Activated CD4-positive, alpha-beta T cell treated with anti-CD3 and anti-CD28 coated beads for 36 hours (primary cell): Measurements from ENCODE around the gene KRT40. TPM values are rescaled to one million over a fixed set of nuclear protein-coding genes. Genes with fewer than 3 reads are reported as not detected.

ENCODE experiments used
- ATAC-seq: fragments of 200-7000 bp; cut with Tn5 transposase; one replicate; pipeline ENCODE4 v1.10.0; 2021; ENCODE audit warnings: mild to moderate bottlenecking, moderate library complexity
- CTCF ChIA-PET: fragments of 350-600 bp; sonication (Branson Sonifier 250); formaldehyde crosslinking; loops from one replicate; lab custom pipeline; 2021; ENCODE audit warnings: antibody characterized with exemption; lab: Charles Lee
- POLR2A ChIA-PET: fragments of 350-600 bp; sonication (Branson Sonifier 250); formaldehyde crosslinking; loops from one replicate; lab custom pipeline; 2021; ENCODE audit warnings: antibody characterized with exemption, inconsistent platforms; lab: Charles Lee
- DNase-seq: peaks from one replicate; pipeline ENCODE4 v3.0.0-alpha.2; 2020
- H3K27ac Mint-ChIP-seq: one replicate; pipeline ENCODE4 v1.8.0; 2021; ENCODE audit warnings: mixed read lengths
- H3K27me3 Mint-ChIP-seq: one replicate; pipeline ENCODE4 v1.8.0; 2021; ENCODE audit warnings: mixed read lengths
- H3K36me3 Mint-ChIP-seq: one replicate; pipeline ENCODE4 v1.8.0; 2021; ENCODE audit warnings: low read depth, mixed read lengths
- H3K4me1 Mint-ChIP-seq: one replicate; pipeline ENCODE4 v1.8.0; 2021; ENCODE audit warnings: mixed read lengths
- H3K4me3 Mint-ChIP-seq: one replicate; pipeline ENCODE4 v1.8.0; 2021; ENCODE audit warnings: mild to moderate bottlenecking, moderate library complexity, mixed read lengths
- H3K9me3 Mint-ChIP-seq: one replicate; pipeline ENCODE4 v1.8.0; 2021; ENCODE audit warnings: low read depth, mixed read lengths
- intact Hi-C, 2 experiments: fragments of 100-400 bp; cut with DNase I in 1 of 2; cut with micrococcal nuclease in 1 of 2; formaldehyde crosslinking; loops; one replicate each; pipeline versions ENCODE4 v1.14.2 to v1.15.1; 2022 to 2024; cut with DNase I, micrococcal nuclease
- total RNA-seq, 2 experiments: library from RNA; stranded (reverse); gene quantifications; one replicate each; pipeline ENCODE4 v1.2.3, GENCODE V29; 2021

KRT40 gene
- total RNA-seq, 2 experiments from 2014 or later: not detected

GRCh38 chr17:40935624-40936023 lies 48.5 kb downstream of the KRT40 start:
- DNase-seq (no peak), ATAC-seq (no peak)
- intact Hi-C loops: no loop called here
- ChIA-PET CTCF (no interaction called here), POLR2A (no interaction called here)
- Mint-ChIP-seq H3K36me3 (no peaks in the 10 kb centered on the region), H3K27me3 (peaks cover 20% of the 10 kb centered on the region), H3K27ac (no peak overlapping the region), H3K4me1 (peaks cover 3% of the 10 kb centered on the region), H3K4me3 (no peak overlapping the region), H3K9me3 (no peaks in the 10 kb centered on the region)

- ChIA-PET CTCF (no interaction called here), POLR2A (no interaction called here)
- H3K4me3 Mint-ChIP-seq: no peak overlapping the region
- ATAC-seq (no peak), DNase-seq (no peak)
- H3K27ac Mint-ChIP-seq: no peak overlapping the region
- peaks cover 15% of the 10 kb centered on the region for H3K27me3 Mint-ChIP-seq
- intact Hi-C loops: no loop called here
- H3K36me3 Mint-ChIP-seq: no peaks in the 10 kb centered on the region
- H3K9me3 Mint-ChIP-seq: no peaks in the 10 kb centered on the region
- H3K4me1 Mint-ChIP-seq: peaks cover 3% of the 10 kb centered on the region
Measured at GRCh38 chr17:40932608-40933007, 51.5 kb downstream of the KRT40 start.

DNA sequence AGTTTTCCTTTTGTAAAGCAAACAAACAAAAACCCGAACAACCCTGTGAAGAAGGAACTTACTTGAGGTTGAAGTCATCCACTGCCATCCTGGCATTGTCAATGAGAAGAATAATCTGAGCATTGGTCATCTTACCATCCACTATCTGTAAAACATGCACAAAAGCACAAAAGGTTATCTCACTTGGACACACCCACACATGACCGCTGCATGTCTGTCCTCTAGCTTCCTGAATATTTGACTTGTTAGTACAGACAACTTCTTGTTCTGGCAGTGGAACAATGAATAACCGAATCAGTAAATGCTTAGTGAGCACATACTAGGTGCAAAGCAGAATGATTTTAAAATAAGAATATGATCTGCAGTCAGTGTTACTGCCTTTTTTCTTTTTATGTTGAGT lies 52.8 kb downstream of the KRT40 start:
- H3K4me1 Mint-ChIP-seq: no peaks in the 10 kb centered on the region
- POLR2A ChIA-PET: no interaction called here

More for the DNA sequence above, 52.8 kb downstream of the KRT40 start:
- CTCF ChIA-PET: no interaction called here
- Mint-ChIP-seq H3K27me3 (peaks cover 22% of the 10 kb centered on the region), H3K36me3 (no peaks in the 10 kb centered on the region), H3K4me3 (no peak overlapping the region), H3K9me3 (no peaks in the 10 kb centered on the region), H3K27ac (no peak overlapping the region)
- intact Hi-C loops: no loop called here
- no peak for DNase-seq
- no peak for ATAC-seq

Other genes starting within 250 kb of the KRT40 start
- not detected for gene KRT25, start 229.0 kb downstream of the KRT40 start, total RNA-seq
- not detected for gene KRT26, start 212.1 kb downstream of the KRT40 start, total RNA-seq
- not detected for gene KRT27, start 201.8 kb downstream of the KRT40 start, total RNA-seq
- not detected for gene KRT28, start 184.4 kb downstream of the KRT40 start, total RNA-seq
- 10 to 100 TPM; 20.2 to 35.9 TPM for gene KRT10, start 161.7 kb downstream of the KRT40 start, total RNA-seq
- gene KRT12, start 117.1 kb downstream of the KRT40 start, total RNA-seq: not detected
- gene KRT20, start 99.1 kb downstream of the KRT40 start, total RNA-seq: not detected
- not detected for gene KRT23, start 46.7 kb downstream of the KRT40 start, total RNA-seq
- gene KRT39, start 17.4 kb downstream of the KRT40 start, total RNA-seq: not detected
- not detected for gene KRTAP3-3, start 9.8 kb upstream of the KRT40 start, total RNA-seq
- not detected for gene KRTAP3-2, start 15.6 kb upstream of the KRT40 start, total RNA-seq
- gene KRTAP3-1, start 24.8 kb upstream of the KRT40 start, total RNA-seq: not detected
- gene KRTAP1-5, start 42.9 kb upstream of the KRT40 start, total RNA-seq: not detected
- not detected for gene KRTAP1-4, start 45.9 kb upstream of the KRT40 start, total RNA-seq
- gene KRTAP1-3, start 50.5 kb upstream of the KRT40 start, total RNA-seq: not detected
- not detected for gene KRTAP1-1, start 57.1 kb upstream of the KRT40 start, total RNA-seq
- gene KRTAP2-1, start 63.0 kb upstream of the KRT40 start, total RNA-seq: not detected
- not detected for gene KRTAP2-2, start 70.9 kb upstream of the KRT40 start, total RNA-seq
- gene KRTAP2-3, start 75.8 kb upstream of the KRT40 start, total RNA-seq: not detected
- not detected for gene KRTAP2-4, start 81.6 kb upstream of the KRT40 start, total RNA-seq
- gene KRTAP4-7, start 99.8 kb upstream of the KRT40 start, total RNA-seq: not detected
- gene KRTAP4-8, start 113.8 kb upstream of the KRT40 start, total RNA-seq: not detected
- not detected for gene KRTAP4-16, start 117.9 kb upstream of the KRT40 start, total RNA-seq
- gene KRTAP4-9, start 121.1 kb upstream of the KRT40 start, total RNA-seq: not detected
- gene KRTAP4-11, start 134.0 kb upstream of the KRT40 start, total RNA-seq: not detected
- not detected for gene KRTAP4-12, start 139.9 kb upstream of the KRT40 start, total RNA-seq
- not detected for gene KRTAP4-6, start 156.2 kb upstream of the KRT40 start, total RNA-seq
- gene KRTAP4-5, start 165.5 kb upstream of the KRT40 start, total RNA-seq: not detected
- not detected for gene KRTAP4-4, start 176.4 kb upstream of the KRT40 start, total RNA-seq
- gene KRTAP4-3, start 183.9 kb upstream of the KRT40 start, total RNA-seq: not detected
- not detected for gene KRTAP4-2, start 193.9 kb upstream of the KRT40 start, total RNA-seq
- gene KRTAP4-1, start 200.6 kb upstream of the KRT40 start, total RNA-seq: not detected
- gene KRTAP9-1, start 205.6 kb upstream of the KRT40 start, total RNA-seq: not detected
- gene KRTAP9-2, start 242.3 kb upstream of the KRT40 start, total RNA-seq: not detected
- not detected for gene KRTAP9-3, start 248.1 kb upstream of the KRT40 start, total RNA-seq